Mesodermal cell (in vitro differentiated cells): ENCODE data around the gene CASP6. TPM values are rescaled to one million over a fixed set of nuclear protein-coding genes. Genes with fewer than 3 reads are reported as not detected.

Source experiments
- H3K27ac ChIP-seq: 2 replicates; pipeline ENCODE4 v1.7.0; 2013; ENCODE audit warnings: mild to moderate bottlenecking, low read depth, low read length, moderate library complexity; ENCODE audit not compliant: severe bottlenecking
- H3K36me3 ChIP-seq: 2 replicates; pipeline ENCODE4 v1.7.1; 2013; ENCODE audit warnings: mild to moderate bottlenecking, low read length, moderate library complexity; ENCODE audit not compliant: control insufficient read depth, insufficient read depth
- H3K4me1 ChIP-seq: one replicate; pipeline ENCODE4 v1.7.1; 2013; ENCODE audit warnings: mild to moderate bottlenecking, low read length; ENCODE audit not compliant: insufficient read depth, control insufficient read depth, poor library complexity, severe bottlenecking
- H3K4me3 ChIP-seq: 2 replicates; pipeline ENCODE4 v1.7.0; 2013; ENCODE audit warnings: low read length, control low read depth, mild to moderate bottlenecking; ENCODE audit not compliant: insufficient read depth, poor library complexity, severe bottlenecking; ENCODE audit errors: extremely low read depth
- H3K9me3 ChIP-seq: 2 replicates; pipeline ENCODE4 v1.7.1; 2013; ENCODE audit warnings: mild to moderate bottlenecking, low read length, moderate library complexity; ENCODE audit not compliant: control insufficient read depth
- WGBS, 2 experiments: methylation state at CpG; one replicate each; pipeline ENCODE4 v1.1.5; 2013; ENCODE audit warnings: missing lambda C conversion rate in 2 of 2; ENCODE audit not compliant: insufficient coverage in 2 of 2; 5-methylcytosine and 5-hydroxymethylcytosine counted together
- polyA plus RNA-seq, 2 experiments: library from polyadenylated mRNA; stranded (reverse); fragments of 50-300 nt; gene quantifications; one replicate each; pipeline ENCODE4 v1.2.3, GENCODE V29; 2013

CASP6 gene
- polyA plus RNA-seq (2013, experiment 1 of 2), result 24.4 TPM
- 25.0 TPM for polyA plus RNA-seq (2013, experiment 2 of 2)

DNA sequence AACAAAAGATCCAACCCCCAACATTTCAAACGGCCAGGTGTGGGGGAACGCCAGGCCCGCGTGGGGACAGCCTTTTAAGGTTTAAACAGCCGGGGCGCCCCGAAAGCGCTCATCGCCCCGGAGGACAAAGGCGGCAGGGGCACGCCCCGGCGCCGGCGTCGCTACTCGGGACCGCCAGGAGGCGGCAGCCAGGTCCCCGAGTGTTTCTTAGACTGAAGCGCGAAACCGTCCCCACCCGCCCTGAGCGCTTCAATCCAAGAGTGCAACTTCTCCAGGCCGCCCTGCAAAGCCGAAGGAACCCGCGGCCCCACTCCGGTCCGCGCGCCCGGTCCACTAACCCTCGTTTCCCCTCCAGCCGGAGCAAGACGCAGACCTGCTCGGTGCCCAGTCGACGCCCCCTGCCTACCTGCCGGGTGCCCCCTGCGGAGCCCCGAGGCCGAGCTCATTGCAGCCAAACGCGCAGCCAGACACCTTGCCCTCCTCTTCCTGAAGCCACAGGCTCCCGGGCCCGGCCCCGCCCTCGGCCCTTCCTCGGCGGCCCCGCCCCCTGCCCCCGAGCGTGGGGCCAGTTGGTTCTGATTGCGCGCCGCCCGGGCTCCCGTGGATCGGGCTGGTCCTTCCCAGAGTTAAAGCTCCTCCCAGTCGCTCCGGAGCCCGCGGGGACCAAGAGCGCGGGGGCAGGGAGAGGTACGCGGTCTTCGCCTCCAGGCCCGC is at the start of gene CASP6:
Gene CASP6 (minus strand): TSS at position 496 of the 714 bp plus-strand sequence. CDS start 50 bp downstream, at position 446.
- peaks cover 21% of the 10 kb centered on the region for H3K36me3 ChIP-seq
- H3K9me3 ChIP-seq, result no peaks in the 10 kb centered on the region
- no peaks in the 10 kb centered on the region for H3K4me1 ChIP-seq
- H3K4me3 ChIP-seq, result peak within 1 kb of the TSS; percentile 71
- WGBS, 2 experiments, result 0 to 1% methylated on average over 49 to 59 of the region's 72 CpGs
- peak within 1 kb of the TSS; percentile 78 for H3K27ac ChIP-seq

DNA sequence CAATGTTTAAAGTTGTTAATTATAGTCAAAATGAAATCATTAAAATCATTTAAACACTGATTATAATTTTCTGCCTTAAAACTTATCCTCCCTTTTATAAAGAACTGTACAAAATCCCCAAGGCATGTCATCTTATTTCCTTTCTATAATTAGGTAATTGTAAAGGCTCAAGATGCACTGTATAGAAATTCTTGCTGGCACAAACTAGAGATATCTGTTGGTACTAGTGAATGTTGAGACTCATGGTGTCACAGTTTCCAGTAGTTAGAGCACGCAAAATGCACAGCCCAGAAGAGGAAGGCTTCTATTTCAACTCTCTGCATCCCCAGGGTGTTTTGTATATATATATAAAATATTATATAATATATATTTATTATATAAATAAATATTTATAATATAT is 49.3 kb upstream of the CASP6 start:
- no peak overlapping the region for H3K27ac ChIP-seq
- H3K36me3 ChIP-seq, result no peaks in the 10 kb centered on the region
- no peaks in the 10 kb centered on the region for H3K4me1 ChIP-seq
- H3K4me3 ChIP-seq, result no peak overlapping the region
- H3K9me3 ChIP-seq, result no peaks in the 10 kb centered on the region
- WGBS, 2 experiments, result no CpG with 5 or more reads among the region's 1 CpG

DNA sequence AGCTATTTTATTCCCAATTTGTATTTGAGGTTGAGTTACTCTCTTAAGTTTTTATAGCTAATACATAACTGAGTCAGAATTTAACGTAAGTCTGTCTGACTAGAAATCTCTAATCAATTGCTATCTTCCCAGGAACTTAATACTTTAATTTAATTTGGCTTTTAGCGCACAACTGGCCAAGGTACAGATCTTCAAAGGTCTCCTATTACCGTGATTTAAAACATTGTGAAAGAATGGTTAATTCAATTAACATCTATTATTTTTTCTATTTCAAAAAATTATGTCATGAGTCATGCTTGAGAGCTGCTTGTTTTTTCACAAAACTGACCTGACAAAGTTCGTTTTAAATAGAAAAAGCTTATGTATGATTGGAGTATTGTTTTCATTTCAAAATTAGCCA is 48.6 kb upstream of the CASP6 start:
- no CpG with 5 or more reads among the region's 4 CpGs for WGBS, 2 experiments

DNA sequence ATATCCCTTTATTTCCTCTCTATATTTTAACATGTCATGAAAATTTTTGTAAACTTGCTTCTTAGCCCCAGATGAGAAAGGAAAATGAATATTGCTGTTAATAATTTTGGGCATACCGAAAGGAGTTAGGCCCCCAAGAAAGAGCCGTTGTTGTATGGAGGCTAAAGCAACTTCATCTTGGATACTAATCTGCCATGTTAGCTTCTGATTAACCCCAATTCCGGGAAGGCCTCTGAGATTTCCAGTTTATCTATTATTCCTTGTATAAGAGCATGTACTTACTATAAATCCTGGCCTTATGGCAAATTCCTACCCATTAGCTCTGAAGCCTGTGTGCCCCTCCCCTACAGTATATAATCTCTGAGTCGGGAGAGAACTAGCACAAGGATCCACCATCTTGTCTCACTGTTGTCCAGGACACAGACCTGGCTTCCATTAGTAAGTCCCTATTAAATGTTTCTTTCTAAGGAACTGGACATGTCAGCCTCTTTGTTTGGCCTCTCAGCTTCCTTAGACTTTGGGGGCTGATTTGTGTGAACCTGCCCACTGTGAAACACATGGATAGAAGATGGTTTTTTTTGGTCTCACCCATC is 47.5 kb upstream of the CASP6 start:
- H3K27ac ChIP-seq, result no peak overlapping the region
- H3K9me3 ChIP-seq, result no peaks in the 10 kb centered on the region
- WGBS, 2 experiments, result 90 to 100% methylated on average over 3 of the region's 4 CpGs
- H3K36me3 ChIP-seq, result no peaks in the 10 kb centered on the region
- no peak overlapping the region for H3K4me3 ChIP-seq
- H3K4me1 ChIP-seq, result no peaks in the 10 kb centered on the region

More for the DNA sequence above, 48.6 kb upstream of the CASP6 start:
- Histone ChIP-seq H3K9me3 (no peaks in the 10 kb centered on the region), H3K4me3 (no peak overlapping the region), H3K36me3 (no peaks in the 10 kb centered on the region), H3K27ac (no peak overlapping the region), H3K4me1 (no peaks in the 10 kb centered on the region)

GRCh38 chr4:109749388-109750082 is 46.3 kb upstream of the CASP6 start:
- WGBS, 2 experiments, result 90 to 100% methylated on average over 1 to 2 of the region's 7 CpGs
- H3K9me3 ChIP-seq, result no peaks in the 10 kb centered on the region
- no peak overlapping the region for H3K27ac ChIP-seq
- no peaks in the 10 kb centered on the region for H3K36me3 ChIP-seq
- H3K4me3 ChIP-seq, result no peak overlapping the region
- H3K4me1 ChIP-seq, result no peaks in the 10 kb centered on the region

DNA sequence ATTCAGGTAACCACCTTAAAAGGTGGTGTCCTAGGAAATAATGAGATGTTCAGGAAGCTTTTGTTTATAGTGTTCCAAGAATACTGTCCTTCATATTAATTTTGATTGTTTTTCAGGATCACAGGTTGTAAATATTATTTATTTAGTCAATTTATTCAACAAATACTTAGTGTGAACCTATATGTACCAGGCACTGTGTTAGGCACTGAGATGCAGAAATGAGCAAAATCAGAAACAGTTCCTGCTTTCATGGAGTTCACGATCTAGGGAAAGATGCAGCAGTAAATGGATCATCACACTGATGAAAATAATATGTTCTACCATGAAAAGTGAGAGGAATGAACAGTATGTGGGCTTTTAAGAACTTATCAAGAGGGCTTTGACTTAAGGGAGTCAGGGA is 44.9 kb upstream of the CASP6 start:
- Histone ChIP-seq H3K4me1 (no peaks in the 10 kb centered on the region), H3K9me3 (no peaks in the 10 kb centered on the region), H3K4me3 (no peak overlapping the region), H3K36me3 (no peaks in the 10 kb centered on the region), H3K27ac (no peak overlapping the region)
- WGBS, 2 experiments, result 88 to 92% methylated on average over 1 of the region's 1 CpG

- H3K27ac ChIP-seq, result no peak overlapping the region
- no peaks in the 10 kb centered on the region for H3K4me1 ChIP-seq
- H3K4me3 ChIP-seq, result no peak overlapping the region
- WGBS, 2 experiments, result no CpG with 5 or more reads among the region's 2 CpGs
- H3K36me3 ChIP-seq, result no peaks in the 10 kb centered on the region
- H3K9me3 ChIP-seq, result no peaks in the 10 kb centered on the region
Observed at GRCh38 chr4:109746728-109747127, 43.5 kb upstream of the CASP6 start.

GRCh38 chr4:109745830-109746229 is 42.6 kb upstream of the CASP6 start:
- Histone ChIP-seq H3K36me3 (no peaks in the 10 kb centered on the region), H3K27ac (no peak overlapping the region), H3K9me3 (no peaks in the 10 kb centered on the region), H3K4me1 (no peaks in the 10 kb centered on the region), H3K4me3 (no peak overlapping the region)

DNA sequence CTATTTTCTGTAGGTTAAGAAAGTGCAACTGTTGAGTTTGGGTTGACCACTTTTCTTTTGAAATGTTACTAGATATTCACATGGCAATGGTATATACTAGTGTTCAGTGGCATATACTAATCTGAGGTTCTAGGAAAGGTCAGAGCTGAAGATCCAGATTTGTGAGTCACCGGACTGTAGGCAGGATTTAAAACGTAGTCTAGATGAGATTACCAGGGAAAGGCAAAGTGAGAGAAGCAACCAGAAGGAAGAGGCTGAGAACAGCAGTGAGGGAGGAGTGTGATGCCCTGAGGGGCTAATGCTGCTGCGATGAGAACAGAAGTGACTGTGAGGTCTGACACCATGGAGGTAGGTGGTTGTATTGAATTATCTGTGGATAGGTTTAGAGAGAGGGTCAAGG is 36.3 kb upstream of the CASP6 start:
- WGBS, 2 experiments, result 89 to 93% methylated on average over 3 of the region's 3 CpGs
- Histone ChIP-seq H3K4me1 (peaks cover 4% of the 10 kb centered on the region), H3K36me3 (no peaks in the 10 kb centered on the region), H3K27ac (no peak overlapping the region), H3K9me3 (no peaks in the 10 kb centered on the region), H3K4me3 (no peak overlapping the region)

DNA sequence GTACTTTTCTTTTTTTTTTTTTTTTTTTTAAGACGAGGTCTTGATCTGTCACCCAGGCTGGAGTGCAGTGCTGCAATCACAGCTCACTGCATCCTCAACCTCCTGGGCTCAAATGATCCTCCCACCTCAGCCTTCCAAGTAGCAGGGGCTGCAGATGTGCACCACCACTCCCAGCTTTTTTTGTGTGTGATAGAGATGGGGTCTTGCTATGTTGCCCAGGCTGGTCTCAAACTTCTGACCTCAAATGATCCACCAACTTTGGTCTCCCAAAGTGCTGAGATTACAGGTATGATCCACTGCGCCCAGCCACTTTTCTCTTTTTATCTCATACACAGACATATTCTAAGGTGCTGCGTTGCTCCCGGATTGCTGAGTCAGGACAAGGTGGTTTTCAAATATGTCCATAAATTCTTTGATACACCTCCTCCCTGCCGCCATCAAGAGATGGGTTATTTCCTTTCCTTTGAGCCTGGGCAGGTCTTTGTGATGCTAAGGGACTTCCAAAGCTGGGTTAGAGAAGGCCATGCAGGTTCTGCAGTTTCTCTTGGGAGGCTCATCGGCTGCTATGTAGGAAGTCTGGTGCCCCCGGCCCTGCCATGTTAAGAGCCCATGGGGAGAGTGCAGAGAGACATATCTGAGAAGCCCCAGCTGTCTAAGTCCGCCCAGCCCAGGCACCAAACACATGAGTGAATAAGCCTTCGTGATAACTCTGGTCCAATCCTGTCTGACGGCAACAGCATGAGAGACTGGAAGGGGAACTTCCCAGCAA is 35.0 kb upstream of the CASP6 start:
- 72 to 89% methylated on average over 3 of the region's 10 CpGs for WGBS, 2 experiments
- no peaks in the 10 kb centered on the region for H3K36me3 ChIP-seq
- H3K4me1 ChIP-seq, result peaks cover 4% of the 10 kb centered on the region
- H3K27ac ChIP-seq, result no peak overlapping the region
- no peak overlapping the region for H3K4me3 ChIP-seq
- H3K9me3 ChIP-seq, result no peaks in the 10 kb centered on the region
